ENCODE data around the gene SCARB1. TPM values are rescaled to one million over a fixed set of nuclear protein-coding genes. Genes with fewer than 3 reads are reported as not detected.
A peak's percentile ranks its signal among the peaks of the same experiment; 100 is the strongest.

SCARB1 gene
- total and polyA plus RNA-seq, 2 of the 13 experiments (the other 11 are each of a cell fraction or from before 2014, with no cell fraction given) = 63.4 to 160 TPM

GRCh38 chr12:124821252-124822200 is 42.1 kb downstream of the SCARB1 start (continued):
- TF ChIP-seq, protein P1, sequence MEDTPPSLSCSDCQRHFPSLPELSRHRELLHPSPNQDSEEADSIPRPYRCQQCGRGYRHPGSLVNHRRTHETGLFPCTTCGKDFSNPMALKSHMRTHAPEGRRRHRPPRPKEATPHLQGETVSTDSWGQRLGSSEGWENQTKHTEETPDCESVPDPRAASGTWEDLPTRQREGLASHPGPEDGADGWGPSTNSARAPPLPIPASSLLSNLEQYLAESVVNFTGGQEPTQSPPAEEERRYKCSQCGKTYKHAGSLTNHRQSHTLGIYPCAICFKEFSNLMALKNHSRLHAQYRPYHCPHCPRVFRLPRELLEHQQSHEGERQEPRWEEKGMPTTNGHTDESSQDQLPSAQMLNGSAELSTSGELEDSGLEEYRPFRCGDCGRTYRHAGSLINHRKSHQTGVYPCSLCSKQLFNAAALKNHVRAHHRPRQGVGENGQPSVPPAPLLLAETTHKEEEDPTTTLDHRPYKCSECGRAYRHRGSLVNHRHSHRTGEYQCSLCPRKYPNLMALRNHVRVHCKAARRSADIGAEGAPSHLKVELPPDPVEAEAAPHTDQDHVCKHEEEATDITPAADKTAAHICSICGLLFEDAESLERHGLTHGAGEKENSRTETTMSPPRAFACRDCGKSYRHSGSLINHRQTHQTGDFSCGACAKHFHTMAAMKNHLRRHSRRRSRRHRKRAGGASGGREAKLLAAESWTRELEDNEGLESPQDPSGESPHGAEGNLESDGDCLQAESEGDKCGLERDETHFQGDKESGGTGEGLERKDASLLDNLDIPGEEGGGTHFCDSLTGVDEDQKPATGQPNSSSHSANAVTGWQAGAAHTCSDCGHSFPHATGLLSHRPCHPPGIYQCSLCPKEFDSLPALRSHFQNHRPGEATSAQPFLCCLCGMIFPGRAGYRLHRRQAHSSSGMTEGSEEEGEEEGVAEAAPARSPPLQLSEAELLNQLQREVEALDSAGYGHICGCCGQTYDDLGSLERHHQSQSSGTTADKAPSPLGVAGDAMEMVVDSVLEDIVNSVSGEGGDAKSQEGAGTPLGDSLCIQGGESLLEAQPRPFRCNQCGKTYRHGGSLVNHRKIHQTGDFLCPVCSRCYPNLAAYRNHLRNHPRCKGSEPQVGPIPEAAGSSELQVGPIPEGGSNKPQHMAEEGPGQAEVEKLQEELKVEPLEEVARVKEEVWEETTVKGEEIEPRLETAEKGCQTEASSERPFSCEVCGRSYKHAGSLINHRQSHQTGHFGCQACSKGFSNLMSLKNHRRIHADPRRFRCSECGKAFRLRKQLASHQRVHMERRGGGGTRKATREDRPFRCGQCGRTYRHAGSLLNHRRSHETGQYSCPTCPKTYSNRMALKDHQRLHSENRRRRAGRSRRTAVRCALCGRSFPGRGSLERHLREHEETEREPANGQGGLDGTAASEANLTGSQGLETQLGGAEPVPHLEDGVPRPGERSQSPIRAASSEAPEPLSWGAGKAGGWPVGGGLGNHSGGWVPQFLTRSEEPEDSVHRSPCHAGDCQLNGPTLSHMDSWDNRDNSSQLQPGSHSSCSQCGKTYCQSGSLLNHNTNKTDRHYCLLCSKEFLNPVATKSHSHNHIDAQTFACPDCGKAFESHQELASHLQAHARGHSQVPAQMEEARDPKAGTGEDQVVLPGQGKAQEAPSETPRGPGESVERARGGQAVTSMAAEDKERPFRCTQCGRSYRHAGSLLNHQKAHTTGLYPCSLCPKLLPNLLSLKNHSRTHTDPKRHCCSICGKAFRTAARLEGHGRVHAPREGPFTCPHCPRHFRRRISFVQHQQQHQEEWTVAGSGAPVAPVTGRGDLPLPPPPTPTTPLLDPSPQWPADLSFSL (CRISPR knock-in tag; IDR thresholded peaks at IDR 0.05) = no peak
- TF ChIP-seq, protein P2, sequence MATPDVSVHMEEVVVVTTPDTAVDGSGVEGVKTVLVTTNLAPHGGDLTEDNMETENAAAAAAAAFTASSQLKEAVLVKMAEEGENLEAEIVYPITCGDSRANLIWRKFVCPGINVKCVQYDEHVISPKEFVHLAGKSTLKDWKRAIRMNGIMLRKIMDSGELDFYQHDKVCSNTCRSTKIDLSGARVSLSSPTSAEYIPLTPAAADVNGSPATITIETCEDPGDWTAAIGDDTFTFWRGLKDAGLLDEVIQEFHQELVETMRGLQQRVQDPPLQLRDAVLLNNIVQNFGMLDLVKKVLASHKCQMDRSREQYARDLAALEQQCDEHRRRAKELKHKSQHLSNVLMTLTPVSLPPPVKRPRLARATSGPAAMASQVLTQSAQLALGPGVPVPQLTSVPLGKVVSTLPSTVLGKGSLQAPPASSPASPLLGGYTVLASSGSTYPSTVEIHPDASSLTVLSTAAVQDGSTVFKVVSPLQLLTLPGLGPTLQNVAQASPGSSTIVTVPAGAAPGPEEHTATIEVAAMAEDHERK (CRISPR knock-in tag; IDR thresholded peaks at IDR 0.05; ENCODE audit: low read depth) = no peak
- TF ChIP-seq TRIM24 (CRISPR knock-in tag; IDR thresholded peaks at IDR 0.05) (peak; percentile 82; the same call in 1 of the 2 replicates), ZNF3 (CRISPR knock-in tag; IDR thresholded peaks at IDR 0.05) (peak; percentile 35; the same call in 1 of the 2 replicates), ZKSCAN5 (CRISPR knock-in tag; IDR thresholded peaks at IDR 0.05) (no peak), ZBTB7B (CRISPR knock-in tag; IDR thresholded peaks at IDR 0.05) (peak; percentile 94), CHD2 (IDR thresholded peaks at IDR 0.05; ENCODE audit: low read depth, low read length) (peak; percentile 28; the same call in 1 of the 2 replicates), YY1 (IDR thresholded peaks at IDR 0.05; ENCODE audit: insufficient read depth, insufficient replicate concordance, low read depth, low read length) (peak; percentile 75), PPARG (CRISPR knock-in tag; conservative IDR thresholded peaks at IDR 0.05) (peak; percentile 95), POLR2G (IDR thresholded peaks at IDR 0.05; ENCODE audit: low read depth, low read length) (no peak), XBP1 (CRISPR knock-in tag; IDR thresholded peaks at IDR 0.05) (no peak), SETDB1 (CRISPR knock-in tag; IDR thresholded peaks at IDR 0.05; ENCODE audit: borderline replicate concordance) (no peak), HDAC1 (CRISPR knock-in tag; IDR thresholded peaks at IDR 0.05) (peak; percentile 97), ZNF136 (CRISPR knock-in tag; IDR thresholded peaks at IDR 0.05; ENCODE audit: low read depth) (0 out of 2 replicates have a peak, but pooled peaks have one; percentile 28), MTERF4 (CRISPR knock-in tag; IDR thresholded peaks at IDR 0.05) (no peak), ZNF276 (CRISPR knock-in tag; IDR thresholded peaks at IDR 0.05; ENCODE audit: low read depth) (no peak), MAZ (IDR thresholded peaks at IDR 0.05; ENCODE audit: borderline replicate concordance, low read depth, low read length) (peak; percentile 79; the same call in 1 of the 2 replicates), MAZ (CRISPR knock-in tag; IDR thresholded peaks at IDR 0.05; ENCODE audit: low read depth) (peak; percentile 54; the same call in 1 of the 2 replicates)
